ENCODE data around the gene IL22RA2. TPM values are rescaled to one million over a fixed set of nuclear protein-coding genes. Genes with fewer than 3 reads are reported as not detected.

IL22RA2 gene
- total and polyA plus RNA-seq, 2 of the 13 experiments (the other 11 are each of a cell fraction or from before 2014, with no cell fraction given): not detected

DNA sequence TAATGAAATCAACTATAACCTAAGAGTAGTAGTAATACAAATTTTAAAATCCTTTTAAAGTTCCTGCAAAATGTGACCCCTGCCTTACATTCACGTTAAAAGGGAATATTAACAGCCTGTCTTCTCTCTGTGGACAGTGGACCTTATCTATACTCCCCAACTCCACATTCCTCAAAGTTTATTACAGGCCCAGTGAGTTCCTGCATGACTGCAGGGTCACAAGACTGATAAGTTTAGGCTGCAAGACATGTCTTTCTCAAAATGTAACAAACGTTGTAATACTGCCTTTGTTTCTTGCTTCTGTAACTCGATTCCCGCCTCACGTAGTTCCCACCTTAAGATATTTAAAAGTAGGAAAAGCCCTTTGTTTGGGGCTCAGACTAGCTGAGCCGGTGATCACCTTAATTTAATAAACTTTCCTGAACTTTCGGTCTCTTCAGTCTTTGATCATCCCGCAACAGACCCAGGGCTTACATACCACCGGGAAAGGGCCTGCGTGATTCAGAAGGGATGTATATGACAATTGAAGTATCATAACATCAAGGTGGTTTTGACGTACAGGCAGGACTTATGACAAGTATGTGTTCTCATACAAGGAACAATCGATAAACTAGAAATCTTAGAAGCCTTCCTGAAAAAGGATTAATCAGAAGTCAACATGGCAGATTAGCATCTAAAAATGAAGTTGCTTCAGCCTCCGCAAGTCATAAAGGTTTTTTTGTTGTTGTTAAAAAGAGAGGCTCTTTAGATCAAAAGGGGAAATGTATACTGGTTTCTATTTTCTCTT is 3.0 kb downstream of the IL22RA2 start:
- Histone ChIP-seq H3K4me3 (replicated peaks in 1 of 3; ENCODE audit: insufficient read depth in 1 of 3, low read depth in 2 of 3, low read length in 3 of 3) (no peak overlapping the region), H3K9ac (ENCODE audit: insufficient read depth, low read depth, low read length) (no peak overlapping the region), H3K9me3 (ENCODE audit: low read length) (no peaks in the 10 kb centered on the region), H3K27me3 (ENCODE audit: control insufficient read depth in 1 of 2, insufficient read depth in 2 of 2, low read length in 2 of 2) (peaks cover 0 to 29% of the 10 kb centered on the region in 2 experiments; a peak in 4 of 5 replicates), H2AFZ (ENCODE audit: low read length) (no peak overlapping the region), H3K27ac (ENCODE audit: extremely low read length, insufficient read depth, low read length) (no peak overlapping the region), H3K4me1 (ENCODE audit: insufficient read depth, low read length) (no peaks in the 10 kb centered on the region), H3K4me2 (ENCODE audit: low read depth, low read length) (no peak overlapping the region), H4K20me1 (ENCODE audit: insufficient read depth, low read length) (no peaks in the 10 kb centered on the region), H3K79me2 (ENCODE audit: insufficient read depth, low read length) (no peaks in the 10 kb centered on the region), H3K36me3 (replicated peaks in 1 of 2; ENCODE audit: control insufficient read depth in 1 of 2, insufficient read depth in 2 of 2, low read length in 2 of 2) (no peaks in the 10 kb centered on the region)
- no TSS peak for BruUV-seq (replicated peaks)
- DNase-seq (ENCODE audit: low spot score): no peak
- ChIA-PET CTCF (ENCODE audit: low intra/inter-chr PET ratio, low total read pairs) (no interaction called here), POLR2A (no interaction called here)
- intact Hi-C loops (cut with micrococcal nuclease; ENCODE audit: unreplicated experiment): no loop called here
- WGBS (ENCODE audit: low lambda C conversion rate): 52% methylated on average over 13 of the region's 13 CpGs
- no peak for ATAC-seq
- no peak for FAIRE-seq
- in situ Hi-C loops (cut with HindIII; ENCODE audit: extremely low pct_ligation_motif_present, low pct_unique_long_range_greater_than_20kb): no loop called here
- TF ChIP-seq, protein P1, sequence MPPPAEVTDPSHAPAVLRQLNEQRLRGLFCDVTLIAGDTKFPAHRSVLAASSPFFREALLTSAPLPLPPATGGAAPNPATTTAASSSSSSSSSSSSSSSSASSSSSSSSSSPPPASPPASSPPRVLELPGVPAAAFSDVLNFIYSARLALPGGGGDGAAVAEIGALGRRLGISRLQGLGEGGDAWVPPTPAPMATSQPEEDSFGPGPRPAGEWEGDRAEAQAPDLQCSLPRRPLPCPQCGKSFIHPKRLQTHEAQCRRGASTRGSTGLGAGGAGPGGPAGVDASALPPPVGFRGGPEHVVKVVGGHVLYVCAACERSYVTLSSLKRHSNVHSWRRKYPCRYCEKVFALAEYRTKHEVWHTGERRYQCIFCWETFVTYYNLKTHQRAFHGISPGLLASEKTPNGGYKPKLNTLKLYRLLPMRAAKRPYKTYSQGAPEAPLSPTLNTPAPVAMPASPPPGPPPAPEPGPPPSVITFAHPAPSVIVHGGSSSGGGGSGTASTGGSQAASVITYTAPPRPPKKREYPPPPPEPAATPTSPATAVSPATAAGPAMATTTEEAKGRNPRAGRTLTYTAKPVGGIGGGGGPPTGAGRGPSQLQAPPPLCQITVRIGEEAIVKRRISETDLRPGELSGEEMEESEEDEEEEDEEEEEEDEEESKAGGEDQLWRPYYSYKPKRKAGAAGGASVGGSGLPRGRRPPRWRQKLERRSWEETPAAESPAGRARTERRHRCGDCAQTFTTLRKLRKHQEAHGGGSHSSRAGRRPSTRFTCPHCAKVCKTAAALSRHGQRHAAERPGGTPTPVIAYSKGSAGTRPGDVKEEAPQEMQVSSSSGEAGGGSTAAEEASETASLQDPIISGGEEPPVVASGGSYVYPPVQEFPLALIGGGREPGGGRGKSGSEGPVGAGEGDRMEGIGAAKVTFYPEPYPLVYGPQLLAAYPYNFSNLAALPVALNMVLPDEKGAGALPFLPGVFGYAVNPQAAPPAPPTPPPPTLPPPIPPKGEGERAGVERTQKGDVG (CRISPR knock-in tag; IDR thresholded peaks at IDR 0.05; ENCODE audit: borderline replicate concordance): no peak
- TF ChIP-seq XRCC5 (optimal IDR thresholded peaks at IDR 0.05; ENCODE audit: low read length) (no peak), CHCHD3 (CRISPR knock-in tag; IDR thresholded peaks at IDR 0.05) (no peak), HCFC1 (IDR thresholded peaks at IDR 0.05; ENCODE audit: low read depth, low read length) (no peak), BRCA1 (CRISPR knock-in tag; IDR thresholded peaks at IDR 0.05) (no peak), ARHGAP35 (CRISPR knock-in tag; IDR thresholded peaks at IDR 0.05; ENCODE audit: borderline replicate concordance) (no peak), MTA1 (CRISPR knock-in tag; IDR thresholded peaks at IDR 0.05; ENCODE audit: borderline replicate concordance) (no peak), ZNF878 (CRISPR knock-in tag; IDR thresholded peaks at IDR 0.05) (no peak)
- TF ChIP-seq, protein P2, sequence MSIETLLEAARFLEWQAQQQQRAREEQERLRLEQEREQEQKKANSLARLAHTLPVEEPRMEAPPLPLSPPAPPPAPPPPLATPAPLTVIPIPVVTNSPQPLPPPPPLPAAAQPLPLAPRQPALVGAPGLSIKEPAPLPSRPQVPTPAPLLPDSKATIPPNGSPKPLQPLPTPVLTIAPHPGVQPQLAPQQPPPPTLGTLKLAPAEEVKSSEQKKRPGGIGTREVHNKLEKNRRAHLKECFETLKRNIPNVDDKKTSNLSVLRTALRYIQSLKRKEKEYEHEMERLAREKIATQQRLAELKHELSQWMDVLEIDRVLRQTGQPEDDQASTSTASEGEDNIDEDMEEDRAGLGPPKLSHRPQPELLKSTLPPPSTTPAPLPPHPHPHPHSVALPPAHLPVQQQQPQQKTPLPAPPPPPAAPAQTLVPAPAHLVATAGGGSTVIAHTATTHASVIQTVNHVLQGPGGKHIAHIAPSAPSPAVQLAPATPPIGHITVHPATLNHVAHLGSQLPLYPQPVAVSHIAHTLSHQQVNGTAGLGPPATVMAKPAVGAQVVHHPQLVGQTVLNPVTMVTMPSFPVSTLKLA (IDR thresholded peaks at IDR 0.05): no peak
- TF ChIP-seq, protein P3, sequence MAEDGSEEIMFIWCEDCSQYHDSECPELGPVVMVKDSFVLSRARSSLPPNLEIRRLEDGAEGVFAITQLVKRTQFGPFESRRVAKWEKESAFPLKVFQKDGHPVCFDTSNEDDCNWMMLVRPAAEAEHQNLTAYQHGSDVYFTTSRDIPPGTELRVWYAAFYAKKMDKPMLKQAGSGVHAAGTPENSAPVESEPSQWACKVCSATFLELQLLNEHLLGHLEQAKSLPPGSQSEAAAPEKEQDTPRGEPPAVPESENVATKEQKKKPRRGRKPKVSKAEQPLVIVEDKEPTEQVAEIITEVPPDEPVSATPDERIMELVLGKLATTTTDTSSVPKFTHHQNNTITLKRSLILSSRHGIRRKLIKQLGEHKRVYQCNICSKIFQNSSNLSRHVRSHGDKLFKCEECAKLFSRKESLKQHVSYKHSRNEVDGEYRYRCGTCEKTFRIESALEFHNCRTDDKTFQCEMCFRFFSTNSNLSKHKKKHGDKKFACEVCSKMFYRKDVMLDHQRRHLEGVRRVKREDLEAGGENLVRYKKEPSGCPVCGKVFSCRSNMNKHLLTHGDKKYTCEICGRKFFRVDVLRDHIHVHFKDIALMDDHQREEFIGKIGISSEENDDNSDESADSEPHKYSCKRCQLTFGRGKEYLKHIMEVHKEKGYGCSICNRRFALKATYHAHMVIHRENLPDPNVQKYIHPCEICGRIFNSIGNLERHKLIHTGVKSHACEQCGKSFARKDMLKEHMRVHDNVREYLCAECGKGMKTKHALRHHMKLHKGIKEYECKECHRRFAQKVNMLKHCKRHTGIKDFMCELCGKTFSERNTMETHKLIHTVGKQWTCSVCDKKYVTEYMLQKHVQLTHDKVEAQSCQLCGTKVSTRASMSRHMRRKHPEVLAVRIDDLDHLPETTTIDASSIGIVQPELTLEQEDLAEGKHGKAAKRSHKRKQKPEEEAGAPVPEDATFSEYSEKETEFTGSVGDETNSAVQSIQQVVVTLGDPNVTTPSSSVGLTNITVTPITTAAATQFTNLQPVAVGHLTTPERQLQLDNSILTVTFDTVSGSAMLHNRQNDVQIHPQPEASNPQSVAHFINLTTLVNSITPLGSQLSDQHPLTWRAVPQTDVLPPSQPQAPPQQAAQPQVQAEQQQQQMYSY (CRISPR knock-in tag; IDR thresholded peaks at IDR 0.05): no peak
- TF ChIP-seq, protein P4, sequence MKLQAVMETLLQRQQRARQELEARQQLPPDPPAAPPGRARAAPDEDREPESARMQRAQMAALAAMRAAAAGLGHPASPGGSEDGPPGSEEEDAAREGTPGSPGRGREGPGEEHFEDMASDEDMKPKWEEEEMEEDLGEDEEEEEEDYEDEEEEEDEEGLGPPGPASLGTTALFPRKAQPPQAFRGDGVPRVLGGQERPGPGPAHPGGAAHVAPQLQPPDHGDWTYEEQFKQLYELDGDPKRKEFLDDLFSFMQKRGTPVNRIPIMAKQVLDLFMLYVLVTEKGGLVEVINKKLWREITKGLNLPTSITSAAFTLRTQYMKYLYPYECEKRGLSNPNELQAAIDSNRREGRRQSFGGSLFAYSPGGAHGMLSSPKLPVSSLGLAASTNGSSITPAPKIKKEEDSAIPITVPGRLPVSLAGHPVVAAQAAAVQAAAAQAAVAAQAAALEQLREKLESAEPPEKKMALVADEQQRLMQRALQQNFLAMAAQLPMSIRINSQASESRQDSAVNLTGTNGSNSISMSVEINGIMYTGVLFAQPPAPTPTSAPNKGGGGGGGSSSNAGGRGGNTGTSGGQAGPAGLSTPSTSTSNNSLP (IDR thresholded peaks at IDR 0.05; ENCODE audit: low read depth, low read length): no peak
- TF ChIP-seq, protein P5, sequence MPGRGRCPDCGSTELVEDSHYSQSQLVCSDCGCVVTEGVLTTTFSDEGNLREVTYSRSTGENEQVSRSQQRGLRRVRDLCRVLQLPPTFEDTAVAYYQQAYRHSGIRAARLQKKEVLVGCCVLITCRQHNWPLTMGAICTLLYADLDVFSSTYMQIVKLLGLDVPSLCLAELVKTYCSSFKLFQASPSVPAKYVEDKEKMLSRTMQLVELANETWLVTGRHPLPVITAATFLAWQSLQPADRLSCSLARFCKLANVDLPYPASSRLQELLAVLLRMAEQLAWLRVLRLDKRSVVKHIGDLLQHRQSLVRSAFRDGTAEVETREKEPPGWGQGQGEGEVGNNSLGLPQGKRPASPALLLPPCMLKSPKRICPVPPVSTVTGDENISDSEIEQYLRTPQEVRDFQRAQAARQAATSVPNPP (CRISPR knock-in tag; IDR thresholded peaks at IDR 0.05): no peak

Data from HepG2 (cell line).